C4-2B (cell line): ENCODE measurements around the gene TMEM132D.

Experiments used
- CTCF ChIP-seq: fragments of 450-650 bp; conservative IDR thresholded peaks from 2 replicates; pipeline ENCODE4 v1.5.1; 2017; ENCODE audit warnings: mild to moderate bottlenecking
- ZFX ChIP-seq: fragments of 450-650 bp; IDR thresholded peaks from 2 replicates; pipeline ENCODE4 v1.6.1; 2017

- TF ChIP-seq CTCF (no peak), ZFX (no peak)
These were observed 463.5 kb downstream of the TMEM132D start for GRCh38 chr12:129440278-129440677.
